CD4-positive, alpha-beta T cell treated with Interleukin-2 at 100 ng/mL for 4 hours (primary cell): ENCODE data around the gene TMIGD2.
"Not testable (repeated sequence)": the region's sequence is repeated elsewhere in the genome, so short reads cannot be mapped to it uniquely, and the experiment has no call there.

Experiments used
- DNase-seq: peaks from one replicate; pipeline ENCODE4 v3.0.0-alpha.2; 2020; ENCODE audit warnings: low spot score

Gene TMIGD2

GRCh38 chr19:4267101-4267900 is 34.9 kb downstream of the TMIGD2 start:
- DNase-seq: peak; percentile 50

GRCh38 chr19:4266253-4267000 is 35.8 kb downstream of the TMIGD2 start:
- no peak for DNase-seq

DNA sequence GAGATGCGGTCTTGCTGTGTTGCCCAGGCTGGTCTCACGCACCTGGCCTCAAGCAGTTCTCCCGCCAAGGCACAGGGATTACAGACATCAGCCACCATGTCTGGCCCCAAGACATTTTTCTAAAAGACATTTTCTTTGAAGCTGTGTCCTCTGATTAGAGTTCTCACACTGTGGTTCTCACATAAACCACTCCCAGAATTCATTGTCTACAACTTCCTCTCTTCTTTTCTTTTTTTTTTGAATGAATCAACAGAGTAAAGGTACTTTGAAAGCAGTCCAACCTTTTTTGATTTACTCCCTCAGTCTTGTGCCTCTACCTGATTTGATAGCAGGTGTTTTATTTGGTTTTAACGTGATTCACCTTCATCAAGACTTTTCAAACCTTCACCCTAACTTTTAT is 37.4 kb downstream of the TMIGD2 start:
- peak; percentile 12 for DNase-seq

- no peak for DNase-seq
These were observed 41.5 kb downstream of the TMIGD2 start for GRCh38 chr19:4260613-4261191.

DNA sequence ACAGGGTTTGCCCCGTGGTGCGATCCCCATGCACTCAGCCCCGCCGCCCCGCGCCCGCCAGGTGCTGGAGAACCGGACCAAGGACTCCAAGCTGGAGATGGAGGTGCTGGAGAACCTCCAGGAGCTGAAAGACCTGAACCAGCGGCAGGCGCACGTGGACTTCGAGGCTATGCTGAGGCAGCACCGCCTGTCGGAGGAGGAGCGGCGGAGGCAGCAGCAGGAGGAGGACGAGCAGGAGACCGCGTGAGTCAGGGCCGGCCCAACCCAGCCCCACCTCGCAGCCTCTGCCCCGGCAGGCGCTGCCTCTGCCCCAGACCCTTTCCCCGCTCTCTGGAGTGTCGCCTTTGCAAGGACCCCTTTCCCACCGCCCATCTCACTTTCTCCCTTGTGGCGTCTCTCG is 44.0 kb downstream of the TMIGD2 start:
- no peak for DNase-seq

DNA sequence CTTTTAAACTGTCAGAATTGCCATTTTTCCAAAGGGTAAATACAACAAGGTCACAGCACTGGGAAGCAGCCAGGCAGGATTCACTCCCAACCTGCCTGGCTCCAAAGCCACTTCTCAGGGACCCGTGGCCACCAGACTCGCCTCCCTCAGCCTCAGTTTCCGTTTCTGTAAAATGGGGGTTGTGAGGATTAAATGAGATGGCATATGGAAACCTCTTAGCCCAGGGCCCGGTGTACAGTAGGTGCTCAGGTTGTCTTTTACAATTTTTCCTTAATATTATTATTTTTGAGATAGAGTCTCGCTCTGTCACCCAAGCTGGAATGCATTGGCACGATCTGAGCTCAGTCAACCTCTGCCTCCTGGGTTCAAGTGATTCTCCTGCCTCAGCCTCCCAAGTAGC is 45.2 kb downstream of the TMIGD2 start:
- DNase-seq: no peak

- DNase-seq: no peak
These were observed 45.6 kb downstream of the TMIGD2 start for GRCh38 chr19:4256563-4256962.

DNA sequence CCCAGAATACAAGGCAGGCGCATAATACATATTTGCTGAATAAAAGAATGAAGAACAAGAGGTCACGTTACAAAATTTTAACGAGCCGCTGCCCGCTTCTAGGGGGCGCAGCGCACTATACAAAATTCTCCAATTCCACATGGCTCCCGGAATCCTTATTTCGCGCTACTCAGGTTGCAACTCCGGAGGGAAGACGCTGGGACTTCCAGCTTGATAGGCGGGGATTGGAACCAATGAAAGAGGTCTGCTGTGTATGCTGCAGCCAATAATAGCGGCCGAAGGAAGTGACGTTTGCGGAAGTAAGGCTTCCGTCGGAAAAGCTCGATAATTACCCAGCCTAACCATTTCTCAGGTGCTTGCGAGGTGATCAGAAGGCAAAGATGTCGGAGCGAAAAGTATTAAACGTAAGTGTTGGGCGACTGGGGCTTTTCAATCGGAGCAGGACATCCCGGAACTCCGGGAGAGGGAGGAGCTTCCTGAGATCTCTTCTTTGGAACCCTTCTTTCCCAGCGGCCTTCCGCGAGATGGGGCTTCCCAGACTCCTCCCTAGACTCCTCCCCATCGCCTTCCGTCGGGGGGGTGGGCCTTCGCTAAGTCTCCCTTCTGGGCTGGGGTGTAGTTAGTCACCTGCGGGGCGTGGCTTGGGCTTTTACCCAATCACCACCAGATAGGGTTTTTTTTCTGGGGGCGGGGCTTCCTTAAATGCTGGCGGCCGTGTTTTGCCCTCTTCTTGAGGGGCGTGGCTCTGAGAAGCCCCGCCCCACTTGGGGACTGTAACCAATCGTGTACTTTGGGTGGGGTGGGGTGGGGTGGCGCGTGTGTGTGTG is 55.2 kb downstream of the TMIGD2 start, which contains the start of gene YJU2:
YJU2 (plus strand) TSS at position 314 of the 827 bp plus-strand sequence; CDS start at position 381, 67 bp downstream.
- DNase-seq: peak; percentile 99

DNA sequence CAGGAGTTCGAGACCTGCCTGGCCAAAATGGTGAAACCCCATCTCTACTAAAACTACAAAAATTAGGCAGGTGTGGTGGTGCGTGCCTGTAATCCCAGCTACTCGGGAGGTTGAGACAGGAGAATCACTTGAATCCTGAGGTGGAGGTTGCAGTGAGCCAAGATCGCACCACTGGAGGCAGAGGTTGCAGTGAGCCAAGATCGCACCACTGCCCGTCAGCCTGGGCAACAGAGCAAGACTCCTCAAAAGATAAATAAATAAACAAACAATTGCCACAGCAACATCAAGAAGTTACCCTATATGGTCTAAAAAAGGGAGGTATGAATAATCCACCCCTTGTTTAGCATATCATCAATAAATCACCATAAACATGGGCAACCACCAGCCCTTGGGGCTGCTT is 56.3 kb downstream of the TMIGD2 start:
- DNase-seq: not testable (repeated sequence)
